Measurements from ENCODE around the gene EIF3A. TPM values are rescaled to one million over a fixed set of nuclear protein-coding genes. Genes with fewer than 3 reads are reported as not detected.
"Not testable (repeated sequence)": the region's sequence is repeated elsewhere in the genome, so short reads cannot be mapped to it uniquely, and the experiment has no call there.

Gene EIF3A
- total RNA-seq, 1 donor from 2014 or later: 96.9 TPM

DNA sequence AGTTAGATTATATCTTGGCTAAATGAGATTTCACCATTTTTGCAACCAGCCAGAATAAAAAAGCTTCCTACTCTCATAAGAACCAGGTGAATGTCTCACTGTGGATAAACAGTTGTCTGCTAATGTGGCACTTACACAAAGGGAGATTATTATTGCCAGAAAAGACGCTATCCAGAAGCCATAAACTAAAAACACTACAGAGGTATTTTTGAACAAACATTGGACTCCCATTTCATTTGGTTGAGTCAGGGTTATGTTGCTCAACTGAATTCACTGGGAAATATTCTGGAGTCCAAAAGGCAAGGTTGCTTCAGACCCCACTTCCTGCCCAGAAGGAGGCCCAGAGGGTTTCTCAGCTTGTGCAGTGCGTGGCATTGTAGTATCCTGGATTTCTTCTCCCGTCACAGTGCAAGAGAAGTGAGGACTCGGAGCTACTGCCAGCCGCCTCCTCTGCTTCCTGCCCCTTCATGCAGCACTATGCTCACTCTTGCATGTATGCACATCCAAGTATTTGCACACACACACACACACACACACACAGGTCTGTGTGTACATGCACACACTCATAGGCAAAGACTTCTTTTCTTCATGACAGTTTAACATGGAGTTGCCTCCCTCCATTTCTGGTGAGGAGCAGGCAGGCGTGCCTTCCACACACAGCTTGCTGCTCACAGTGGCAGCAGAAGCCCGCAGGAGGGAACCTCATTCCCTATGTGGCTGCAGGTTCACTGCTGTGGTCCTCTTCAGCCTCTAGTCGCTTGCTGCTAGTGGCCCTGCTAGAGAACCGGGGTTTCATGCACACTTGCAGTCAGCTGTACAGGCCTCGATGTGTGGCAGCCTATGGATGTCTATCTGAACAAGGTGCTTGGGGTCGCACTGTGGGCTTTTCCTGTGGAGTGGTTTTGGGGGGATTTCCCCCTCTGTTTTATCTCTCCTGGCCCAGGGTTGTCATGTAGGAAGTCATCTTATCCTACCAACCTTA, 33.4 kb upstream of the EIF3A start:
- intact Hi-C loops (cut with DNase I): no loop called here
- TF ChIP-seq, protein P1, sequence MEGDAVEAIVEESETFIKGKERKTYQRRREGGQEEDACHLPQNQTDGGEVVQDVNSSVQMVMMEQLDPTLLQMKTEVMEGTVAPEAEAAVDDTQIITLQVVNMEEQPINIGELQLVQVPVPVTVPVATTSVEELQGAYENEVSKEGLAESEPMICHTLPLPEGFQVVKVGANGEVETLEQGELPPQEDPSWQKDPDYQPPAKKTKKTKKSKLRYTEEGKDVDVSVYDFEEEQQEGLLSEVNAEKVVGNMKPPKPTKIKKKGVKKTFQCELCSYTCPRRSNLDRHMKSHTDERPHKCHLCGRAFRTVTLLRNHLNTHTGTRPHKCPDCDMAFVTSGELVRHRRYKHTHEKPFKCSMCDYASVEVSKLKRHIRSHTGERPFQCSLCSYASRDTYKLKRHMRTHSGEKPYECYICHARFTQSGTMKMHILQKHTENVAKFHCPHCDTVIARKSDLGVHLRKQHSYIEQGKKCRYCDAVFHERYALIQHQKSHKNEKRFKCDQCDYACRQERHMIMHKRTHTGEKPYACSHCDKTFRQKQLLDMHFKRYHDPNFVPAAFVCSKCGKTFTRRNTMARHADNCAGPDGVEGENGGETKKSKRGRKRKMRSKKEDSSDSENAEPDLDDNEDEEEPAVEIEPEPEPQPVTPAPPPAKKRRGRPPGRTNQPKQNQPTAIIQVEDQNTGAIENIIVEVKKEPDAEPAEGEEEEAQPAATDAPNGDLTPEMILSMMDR (IDR thresholded peaks at IDR 0.05): no peak
- no peak overlapping the region for H3K4me3 ChIP-seq
- ATAC-seq: peak; percentile 74
- no peaks in the 10 kb centered on the region for H3K4me1 ChIP-seq
- H3K9me3 ChIP-seq: no peaks in the 10 kb centered on the region
- H3K36me3 ChIP-seq: peaks cover 78% of the 10 kb centered on the region
- DNase-seq: no peak
- H3K27me3 ChIP-seq: no peaks in the 10 kb centered on the region
- H3K27ac ChIP-seq: no peak overlapping the region

DNA sequence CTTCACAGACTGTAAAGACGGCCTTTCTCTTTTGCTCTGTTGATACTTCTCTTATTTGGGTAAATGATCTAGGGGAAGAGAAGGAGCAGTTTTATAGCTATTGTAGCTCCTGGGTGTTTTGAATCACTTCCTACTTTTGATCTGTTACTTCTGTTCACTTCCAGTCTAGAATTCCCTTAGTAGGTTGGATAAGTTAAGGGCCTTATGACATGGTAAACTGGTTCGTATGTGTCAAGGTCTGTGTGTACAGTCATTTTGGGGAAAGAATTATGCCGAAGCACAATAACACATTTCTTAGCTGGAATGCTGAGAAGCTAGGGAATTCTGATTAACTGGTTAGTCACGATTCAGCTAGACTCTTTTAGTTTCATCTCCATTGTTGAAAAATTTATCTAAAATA, 31.4 kb upstream of the EIF3A start:
- TF ChIP-seq, protein P1 (IDR thresholded peaks at IDR 0.05): no peak
- Histone ChIP-seq H3K9me3 (no peaks in the 10 kb centered on the region), H3K27ac (no peak overlapping the region), H3K4me1 (no peaks in the 10 kb centered on the region), H3K4me3 (no peak overlapping the region), H3K36me3 (peaks cover 69% of the 10 kb centered on the region), H3K27me3 (no peaks in the 10 kb centered on the region)
- DNase-seq (no peak), ATAC-seq (no peak)
- intact Hi-C loops (cut with DNase I): no loop called here

DNA sequence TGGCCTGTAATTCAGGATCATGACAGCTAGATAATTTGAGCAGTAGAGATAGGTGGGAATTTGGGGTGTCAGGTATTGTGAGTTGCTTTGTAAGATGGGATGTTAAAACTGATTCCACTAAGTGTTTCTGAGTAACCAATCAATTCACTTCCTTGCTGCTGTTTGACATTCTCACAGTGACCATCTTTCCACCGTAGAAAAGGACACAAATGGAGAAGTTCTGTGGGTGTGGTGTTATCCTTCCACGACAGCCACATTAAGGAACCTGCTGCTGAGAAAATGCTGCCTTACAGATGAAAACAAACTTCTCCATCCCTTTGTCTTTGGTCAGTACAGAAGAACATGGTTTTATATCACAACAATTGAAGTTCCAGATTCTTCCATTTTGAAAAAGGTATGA, 27.2 kb upstream of the EIF3A start:
- DNase-seq; H3K4me3 ChIP-seq; intact Hi-C loops (cut with DNase I); H3K27ac ChIP-seq; H3K9me3 ChIP-seq; H3K27me3 ChIP-seq; ATAC-seq: not testable (repeated sequence)
- Histone ChIP-seq H3K36me3 (peaks cover 45% of the 10 kb centered on the region), H3K4me1 (peaks cover 10% of the 10 kb centered on the region)

DNA sequence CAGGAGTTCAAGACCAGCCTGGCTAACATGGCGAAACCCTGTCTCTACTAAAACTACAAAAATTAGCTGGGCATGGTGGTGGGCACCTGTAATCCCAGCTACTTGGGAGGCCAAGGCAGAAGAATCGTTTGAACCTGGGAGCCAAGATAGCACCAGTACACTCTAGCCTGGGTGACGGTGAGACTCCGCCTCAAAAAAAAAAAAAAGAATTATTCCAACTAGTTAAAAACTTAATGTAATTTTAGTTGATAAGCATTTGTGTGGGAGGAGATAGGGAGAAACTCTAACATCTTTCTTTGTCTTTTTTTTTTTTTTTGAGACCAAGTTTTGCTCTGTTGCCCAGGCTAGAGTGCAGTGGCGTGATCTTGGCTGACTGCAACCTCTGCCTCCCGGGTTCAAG, 26.5 kb upstream of the EIF3A start:
- ATAC-seq; H3K27ac ChIP-seq; intact Hi-C loops (cut with DNase I); H3K4me3 ChIP-seq; H3K9me3 ChIP-seq; H3K27me3 ChIP-seq; DNase-seq: not testable (repeated sequence)
- Histone ChIP-seq H3K36me3 (peaks cover 38% of the 10 kb centered on the region), H3K4me1 (peaks cover 10% of the 10 kb centered on the region)

DNA sequence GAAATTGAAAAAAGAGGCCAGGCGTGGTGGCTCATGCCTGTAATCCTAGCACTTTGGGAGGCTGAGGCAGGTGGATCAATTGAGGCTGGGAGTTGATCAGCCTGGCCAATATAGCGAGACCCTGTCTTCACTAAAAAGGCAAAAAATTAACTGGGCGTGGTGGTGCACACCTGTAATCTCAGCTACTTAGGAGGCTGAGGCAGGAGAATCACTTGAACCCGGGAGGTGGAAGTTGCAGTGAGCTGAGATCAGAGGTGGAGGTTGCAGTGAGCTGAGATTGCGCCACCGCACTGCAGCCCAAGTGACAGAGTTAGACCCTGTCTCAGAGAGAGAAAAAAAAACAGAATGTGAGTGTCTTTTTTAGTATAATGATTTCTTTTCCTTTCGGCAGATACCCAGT, 25.3 kb upstream of the EIF3A start:
- ATAC-seq; H3K4me3 ChIP-seq; DNase-seq; H3K27me3 ChIP-seq; H3K9me3 ChIP-seq; intact Hi-C loops (cut with DNase I); H3K27ac ChIP-seq: not testable (repeated sequence)
- H3K4me1 ChIP-seq: peaks cover 10% of the 10 kb centered on the region
- H3K36me3 ChIP-seq: peaks cover 27% of the 10 kb centered on the region

DNA sequence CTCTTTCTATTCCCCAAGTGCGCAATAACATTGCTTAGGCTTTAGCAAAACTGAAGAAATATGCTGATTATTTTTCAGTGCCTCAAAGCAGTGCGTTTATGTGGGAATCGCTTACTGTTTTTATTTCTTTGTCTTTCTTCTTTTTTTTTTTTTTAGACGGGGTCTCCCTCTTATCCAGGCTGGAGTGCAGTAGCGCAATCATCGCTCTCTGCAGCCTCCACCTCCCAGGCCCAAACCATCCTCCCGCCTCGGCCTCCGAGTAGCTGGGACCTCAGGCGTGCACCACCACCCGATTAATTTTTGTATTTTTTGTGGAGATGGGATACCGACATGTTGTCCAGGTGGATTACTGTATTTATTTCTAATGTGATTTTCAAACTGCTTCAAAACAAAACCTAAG, 24.5 kb upstream of the EIF3A start:
- intact Hi-C loops (cut with DNase I): no loop called here
- no peak overlapping the region for H3K27ac ChIP-seq
- peak overlapping the region; percentile 69 for H3K4me3 ChIP-seq
- peaks cover 20% of the 10 kb centered on the region for H3K36me3 ChIP-seq
- TF ChIP-seq, protein P1 (IDR thresholded peaks at IDR 0.05): no peak
- H3K4me1 ChIP-seq: peaks cover 10% of the 10 kb centered on the region
- H3K27me3 ChIP-seq: no peaks in the 10 kb centered on the region
- DNase-seq (no peak), ATAC-seq (no peak)
- H3K9me3 ChIP-seq: no peaks in the 10 kb centered on the region

DNA sequence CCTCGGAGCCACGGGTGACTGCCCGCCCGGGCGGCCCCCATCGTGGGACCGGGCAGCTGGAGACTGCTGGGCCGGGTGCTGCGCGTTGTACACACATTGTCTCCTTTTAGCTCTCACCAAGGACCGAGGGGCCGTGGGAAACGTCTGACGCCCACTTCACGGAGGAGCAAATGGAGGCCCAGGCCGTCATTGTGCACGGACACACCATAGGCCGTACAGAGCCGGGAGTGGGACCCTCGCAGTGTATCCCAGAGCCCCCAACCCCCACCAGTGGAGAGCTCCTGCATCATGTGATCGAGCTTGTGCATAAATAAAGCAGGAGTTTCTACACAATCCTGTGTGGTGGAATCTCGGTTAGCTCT, 24.0 kb upstream of the EIF3A start:
- DNase-seq (peak; percentile 71), ATAC-seq (no peak)
- peak overlapping the region; percentile 69 for H3K4me3 ChIP-seq
- H3K27me3 ChIP-seq: no peaks in the 10 kb centered on the region
- peak overlapping the region; percentile 55 for H3K27ac ChIP-seq
- peaks cover 10% of the 10 kb centered on the region for H3K4me1 ChIP-seq
- TF ChIP-seq, protein P1 (IDR thresholded peaks at IDR 0.05): no peak
- intact Hi-C loops (cut with DNase I): no loop called here
- H3K9me3 ChIP-seq: no peaks in the 10 kb centered on the region
- H3K36me3 ChIP-seq: peaks cover 15% of the 10 kb centered on the region
